HG03135 (cell line): ENCODE results near the gene WDR5.

Experiments
- ATAC-seq: cut with Tn5 transposase; IDR thresholded peaks from one replicate; pipeline ENCODE4 v1.9.1; 2021; ENCODE audit warnings: mild to moderate bottlenecking, moderate library complexity; ENCODE audit not compliant: unreplicated experiment

WDR5 gene

GRCh38 chr9:134157378-134157885 lies 21.6 kb downstream of the WDR5 start:
- ATAC-seq, result no peak

- no peak for ATAC-seq
These were observed 22.4 kb downstream of the WDR5 start for GRCh38 chr9:134158242-134158641.

- ATAC-seq, result no peak
These were observed 23.0 kb downstream of the WDR5 start for GRCh38 chr9:134158753-134159392.

GRCh38 chr9:134159566-134160245 lies 23.8 kb downstream of the WDR5 start:
- no peak for ATAC-seq

GRCh38 chr9:134161647-134162046 lies 25.8 kb downstream of the WDR5 start:
- no peak for ATAC-seq

- ATAC-seq, result no peak
These were observed 26.4 kb downstream of the WDR5 start for GRCh38 chr9:134162212-134162775.

GRCh38 chr9:134162926-134163370 lies 27.1 kb downstream of the WDR5 start:
- no peak for ATAC-seq

- ATAC-seq, result no peak
These were observed 27.7 kb downstream of the WDR5 start for GRCh38 chr9:134163371-134164196.

- no peak for ATAC-seq
These were observed 29.0 kb downstream of the WDR5 start for GRCh38 chr9:134164879-134165278.

- ATAC-seq, result no peak
These were observed 29.8 kb downstream of the WDR5 start for GRCh38 chr9:134165357-134166315.

- no peak for ATAC-seq
These were observed 30.5 kb downstream of the WDR5 start for GRCh38 chr9:134166374-134166773.

- ATAC-seq, result no peak
These were observed 31.6 kb downstream of the WDR5 start for GRCh38 chr9:134167530-134167931.

GRCh38 chr9:134168757-134169550 lies 33.1 kb downstream of the WDR5 start:
- ATAC-seq, result no peak

- ATAC-seq, result no peak
These were observed 34.0 kb downstream of the WDR5 start for GRCh38 chr9:134169724-134170401.

- no peak for ATAC-seq
These were observed 34.8 kb downstream of the WDR5 start for GRCh38 chr9:134170532-134171315.

GRCh38 chr9:134171316-134172197 lies 35.7 kb downstream of the WDR5 start:
- no peak for ATAC-seq
